ENCODE results near the gene NR1H3.

- no peak for TF ChIP-seq CTCF (IDR thresholded peaks at IDR 0.05)
- TF ChIP-seq POLR2A (IDR thresholded peaks at IDR 0.05) = no peak
- TF ChIP-seq EP300 (IDR thresholded peaks at IDR 0.05) = no peak
Observed at GRCh38 chr11:47289856-47290255, 32.1 kb downstream of the NR1H3 start.
